ENCODE data around the gene PLAC1.

PLAC1 gene

GRCh38 chrX:134633832-134634231 is 24.4 kb downstream of the PLAC1 start:
- ATAC-seq, result no peak

DNA sequence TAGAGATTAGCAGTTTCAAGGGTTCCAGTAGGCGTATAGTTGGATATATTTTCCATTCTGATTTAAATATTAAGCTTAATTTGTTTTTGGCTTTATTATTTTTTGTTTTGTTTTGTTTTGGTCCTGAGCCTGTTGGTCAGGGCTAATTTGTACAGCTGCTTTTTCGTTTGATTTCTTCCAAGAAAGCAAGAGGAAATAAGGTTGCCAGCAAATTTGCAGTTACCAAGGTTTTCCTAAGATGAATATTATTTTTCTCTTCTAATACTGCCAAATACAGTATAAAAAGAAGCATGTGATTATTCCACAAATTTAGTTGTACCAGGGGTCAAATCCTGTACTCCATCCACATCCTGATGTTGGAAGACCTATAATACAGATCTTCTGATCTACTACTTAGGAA is 24.9 kb downstream of the PLAC1 start:
- no peak for ATAC-seq
- TF ChIP-seq ZFP3 (CRISPR knock-in tag; IDR thresholded peaks at IDR 0.05) (no peak), ZNF70 (CRISPR knock-in tag; IDR thresholded peaks at IDR 0.05) (no peak), ESRRG (CRISPR knock-in tag; IDR thresholded peaks at IDR 0.05) (no peak), TCF4 (CRISPR knock-in tag; IDR thresholded peaks at IDR 0.05; ENCODE audit: borderline replicate concordance) (no peak), ZC3H10 (CRISPR knock-in tag; IDR thresholded peaks at IDR 0.05) (no peak), RARB (CRISPR knock-in tag; IDR thresholded peaks at IDR 0.05) (no peak), CSRNP3 (CRISPR knock-in tag; IDR thresholded peaks at IDR 0.05) (no peak), ARNTL (CRISPR knock-in tag; IDR thresholded peaks at IDR 0.05; ENCODE audit: borderline replicate concordance, low read depth) (no peak), GLIS3 (CRISPR knock-in tag; IDR thresholded peaks at IDR 0.05) (no peak), POU6F1 (CRISPR knock-in tag; IDR thresholded peaks at IDR 0.05; ENCODE audit: borderline replicate concordance, low read depth) (no peak), ZFP30 (CRISPR knock-in tag; IDR thresholded peaks at IDR 0.05) (no peak), ZNF8 (CRISPR knock-in tag; IDR thresholded peaks at IDR 0.05) (no peak), ISL1 (CRISPR knock-in tag; IDR thresholded peaks at IDR 0.05) (no peak)
- TF ChIP-seq, protein P1, sequence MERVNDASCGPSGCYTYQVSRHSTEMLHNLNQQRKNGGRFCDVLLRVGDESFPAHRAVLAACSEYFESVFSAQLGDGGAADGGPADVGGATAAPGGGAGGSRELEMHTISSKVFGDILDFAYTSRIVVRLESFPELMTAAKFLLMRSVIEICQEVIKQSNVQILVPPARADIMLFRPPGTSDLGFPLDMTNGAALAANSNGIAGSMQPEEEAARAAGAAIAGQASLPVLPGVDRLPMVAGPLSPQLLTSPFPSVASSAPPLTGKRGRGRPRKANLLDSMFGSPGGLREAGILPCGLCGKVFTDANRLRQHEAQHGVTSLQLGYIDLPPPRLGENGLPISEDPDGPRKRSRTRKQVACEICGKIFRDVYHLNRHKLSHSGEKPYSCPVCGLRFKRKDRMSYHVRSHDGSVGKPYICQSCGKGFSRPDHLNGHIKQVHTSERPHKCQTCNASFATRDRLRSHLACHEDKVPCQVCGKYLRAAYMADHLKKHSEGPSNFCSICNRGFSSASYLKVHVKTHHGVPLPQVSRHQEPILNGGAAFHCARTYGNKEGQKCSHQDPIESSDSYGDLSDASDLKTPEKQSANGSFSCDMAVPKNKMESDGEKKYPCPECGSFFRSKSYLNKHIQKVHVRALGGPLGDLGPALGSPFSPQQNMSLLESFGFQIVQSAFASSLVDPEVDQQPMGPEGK (CRISPR knock-in tag; IDR thresholded peaks at IDR 0.05; ENCODE audit: borderline replicate concordance), result no peak
- TF ChIP-seq, protein P2, sequence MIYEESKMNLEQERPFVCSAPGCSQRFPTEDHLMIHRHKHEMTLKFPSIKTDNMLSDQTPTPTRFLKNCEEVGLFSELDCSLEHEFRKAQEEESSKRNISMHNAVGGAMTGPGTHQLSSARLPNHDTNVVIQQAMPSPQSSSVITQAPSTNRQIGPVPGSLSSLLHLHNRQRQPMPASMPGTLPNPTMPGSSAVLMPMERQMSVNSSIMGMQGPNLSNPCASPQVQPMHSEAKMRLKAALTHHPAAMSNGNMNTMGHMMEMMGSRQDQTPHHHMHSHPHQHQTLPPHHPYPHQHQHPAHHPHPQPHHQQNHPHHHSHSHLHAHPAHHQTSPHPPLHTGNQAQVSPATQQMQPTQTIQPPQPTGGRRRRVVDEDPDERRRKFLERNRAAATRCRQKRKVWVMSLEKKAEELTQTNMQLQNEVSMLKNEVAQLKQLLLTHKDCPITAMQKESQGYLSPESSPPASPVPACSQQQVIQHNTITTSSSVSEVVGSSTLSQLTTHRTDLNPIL (CRISPR knock-in tag; IDR thresholded peaks at IDR 0.05; ENCODE audit: low read depth), result no peak

More at GRCh38 chrX:134633832-134634231, 24.4 kb downstream of the PLAC1 start:
- TF ChIP-seq ZFP30 (CRISPR knock-in tag; IDR thresholded peaks at IDR 0.05) (no peak), ZNF70 (CRISPR knock-in tag; IDR thresholded peaks at IDR 0.05) (no peak), TOX (CRISPR knock-in tag; IDR thresholded peaks at IDR 0.05; ENCODE audit: borderline replicate concordance) (no peak), PPARA (CRISPR knock-in tag; IDR thresholded peaks at IDR 0.05; ENCODE audit: borderline replicate concordance) (no peak)
- TF ChIP-seq, protein P3, sequence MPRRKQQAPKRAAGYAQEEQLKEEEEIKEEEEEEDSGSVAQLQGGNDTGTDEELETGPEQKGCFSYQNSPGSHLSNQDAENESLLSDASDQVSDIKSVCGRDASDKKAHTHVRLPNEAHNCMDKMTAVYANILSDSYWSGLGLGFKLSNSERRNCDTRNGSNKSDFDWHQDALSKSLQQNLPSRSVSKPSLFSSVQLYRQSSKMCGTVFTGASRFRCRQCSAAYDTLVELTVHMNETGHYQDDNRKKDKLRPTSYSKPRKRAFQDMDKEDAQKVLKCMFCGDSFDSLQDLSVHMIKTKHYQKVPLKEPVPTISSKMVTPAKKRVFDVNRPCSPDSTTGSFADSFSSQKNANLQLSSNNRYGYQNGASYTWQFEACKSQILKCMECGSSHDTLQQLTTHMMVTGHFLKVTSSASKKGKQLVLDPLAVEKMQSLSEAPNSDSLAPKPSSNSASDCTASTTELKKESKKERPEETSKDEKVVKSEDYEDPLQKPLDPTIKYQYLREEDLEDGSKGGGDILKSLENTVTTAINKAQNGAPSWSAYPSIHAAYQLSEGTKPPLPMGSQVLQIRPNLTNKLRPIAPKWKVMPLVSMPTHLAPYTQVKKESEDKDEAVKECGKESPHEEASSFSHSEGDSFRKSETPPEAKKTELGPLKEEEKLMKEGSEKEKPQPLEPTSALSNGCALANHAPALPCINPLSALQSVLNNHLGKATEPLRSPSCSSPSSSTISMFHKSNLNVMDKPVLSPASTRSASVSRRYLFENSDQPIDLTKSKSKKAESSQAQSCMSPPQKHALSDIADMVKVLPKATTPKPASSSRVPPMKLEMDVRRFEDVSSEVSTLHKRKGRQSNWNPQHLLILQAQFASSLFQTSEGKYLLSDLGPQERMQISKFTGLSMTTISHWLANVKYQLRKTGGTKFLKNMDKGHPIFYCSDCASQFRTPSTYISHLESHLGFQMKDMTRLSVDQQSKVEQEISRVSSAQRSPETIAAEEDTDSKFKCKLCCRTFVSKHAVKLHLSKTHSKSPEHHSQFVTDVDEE (CRISPR knock-in tag; IDR thresholded peaks at IDR 0.05), result no peak

DNA sequence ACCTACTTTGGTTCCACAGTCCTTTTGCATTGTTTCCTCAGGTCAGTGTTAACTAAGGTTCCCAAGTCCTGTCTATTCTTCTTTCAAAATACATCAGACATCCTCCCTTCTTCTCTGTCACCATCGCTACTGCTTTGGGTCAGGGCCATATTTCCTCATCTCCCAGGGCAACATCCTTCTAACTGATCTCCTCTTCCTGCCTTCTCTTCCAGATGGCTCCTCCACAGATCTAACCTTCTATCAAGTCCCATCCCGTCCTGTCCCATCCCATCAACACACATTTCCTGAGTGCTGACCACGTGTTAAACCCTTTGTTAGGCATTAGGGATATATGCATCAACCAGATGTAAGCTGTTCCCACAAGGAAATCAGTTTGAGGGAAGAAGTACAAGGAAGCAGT is 25.9 kb downstream of the PLAC1 start:
- ATAC-seq, result no peak
- TF ChIP-seq, protein P3 (CRISPR knock-in tag; IDR thresholded peaks at IDR 0.05), result no peak
- no peak for TF ChIP-seq ZFP30 (CRISPR knock-in tag; IDR thresholded peaks at IDR 0.05)
- TF ChIP-seq CSRNP3 (CRISPR knock-in tag; IDR thresholded peaks at IDR 0.05), result no peak
- TF ChIP-seq, protein P1 (CRISPR knock-in tag; IDR thresholded peaks at IDR 0.05; ENCODE audit: borderline replicate concordance), result no peak
- TF ChIP-seq CSDC2 (CRISPR knock-in tag; IDR thresholded peaks at IDR 0.05), result no peak
- TF ChIP-seq RARB (CRISPR knock-in tag; IDR thresholded peaks at IDR 0.05), result no peak
- no peak for TF ChIP-seq ZNF8 (CRISPR knock-in tag; IDR thresholded peaks at IDR 0.05)
- TF ChIP-seq TOX (CRISPR knock-in tag; IDR thresholded peaks at IDR 0.05; ENCODE audit: borderline replicate concordance), result no peak
- TF ChIP-seq, protein P2 (CRISPR knock-in tag; IDR thresholded peaks at IDR 0.05; ENCODE audit: low read depth), result no peak
- no peak for TF ChIP-seq ZC3H10 (CRISPR knock-in tag; IDR thresholded peaks at IDR 0.05)
- no peak for TF ChIP-seq ZNF70 (CRISPR knock-in tag; IDR thresholded peaks at IDR 0.05)
